GM21360 (cell line): Measurements from ENCODE around the gene COX7A1.
"Not testable (repeated sequence)": the region's sequence is repeated elsewhere in the genome, so short reads cannot be mapped to it uniquely, and the experiment has no call there.

Experiments used
- ATAC-seq: cut with Tn5 transposase; IDR thresholded peaks from one replicate; pipeline ENCODE4 v1.9.1; 2021; ENCODE audit warnings: mild to moderate bottlenecking, moderate library complexity; ENCODE audit not compliant: unreplicated experiment

COX7A1 gene

GRCh38 chr19:36142046-36142445 lies 10.2 kb downstream of the COX7A1 start:
- ATAC-seq: no peak

DNA sequence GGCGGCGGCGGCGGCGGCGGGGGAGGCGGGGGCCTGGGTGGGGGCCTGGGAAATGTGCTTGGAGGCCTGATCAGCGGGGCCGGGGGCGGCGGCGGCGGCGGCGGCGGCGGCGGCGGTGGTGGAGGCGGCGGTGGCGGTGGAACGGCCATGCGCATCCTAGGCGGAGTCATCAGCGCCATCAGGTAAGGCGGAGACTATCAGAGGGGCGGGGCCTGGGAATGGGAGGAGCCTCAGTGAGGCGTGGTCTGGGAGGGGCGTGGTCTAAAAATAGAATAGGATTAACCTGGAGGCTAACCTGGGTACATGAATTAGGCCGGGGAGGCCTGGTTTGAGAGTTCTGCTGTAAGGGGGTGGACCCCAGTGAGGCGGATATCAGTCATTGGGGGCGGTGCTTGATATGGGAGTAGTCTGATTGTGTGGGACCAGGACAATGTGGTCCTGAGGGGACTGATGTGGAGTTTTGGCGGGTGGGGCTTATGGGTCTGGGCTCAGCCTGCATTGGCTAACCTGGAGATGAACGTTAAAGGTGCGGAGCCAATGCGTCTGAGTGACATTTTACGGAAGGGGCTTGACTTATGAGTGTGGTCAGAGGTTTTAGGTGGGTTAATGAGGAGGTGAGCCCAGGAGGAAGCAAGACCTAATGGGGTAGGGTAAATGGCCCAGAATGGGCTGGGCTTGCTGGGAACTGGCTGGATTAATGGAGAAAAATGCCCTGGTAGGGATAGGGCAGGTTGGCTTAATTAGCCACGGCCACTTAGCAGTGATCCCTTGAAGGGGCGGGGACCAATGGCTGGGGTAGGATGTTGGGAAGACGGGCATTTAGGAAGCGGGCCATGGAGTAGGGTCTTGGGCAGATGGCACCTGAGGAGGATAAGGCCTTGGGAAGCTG lies 11.0 kb downstream of the COX7A1 start:
- peak; percentile 43 for ATAC-seq

DNA sequence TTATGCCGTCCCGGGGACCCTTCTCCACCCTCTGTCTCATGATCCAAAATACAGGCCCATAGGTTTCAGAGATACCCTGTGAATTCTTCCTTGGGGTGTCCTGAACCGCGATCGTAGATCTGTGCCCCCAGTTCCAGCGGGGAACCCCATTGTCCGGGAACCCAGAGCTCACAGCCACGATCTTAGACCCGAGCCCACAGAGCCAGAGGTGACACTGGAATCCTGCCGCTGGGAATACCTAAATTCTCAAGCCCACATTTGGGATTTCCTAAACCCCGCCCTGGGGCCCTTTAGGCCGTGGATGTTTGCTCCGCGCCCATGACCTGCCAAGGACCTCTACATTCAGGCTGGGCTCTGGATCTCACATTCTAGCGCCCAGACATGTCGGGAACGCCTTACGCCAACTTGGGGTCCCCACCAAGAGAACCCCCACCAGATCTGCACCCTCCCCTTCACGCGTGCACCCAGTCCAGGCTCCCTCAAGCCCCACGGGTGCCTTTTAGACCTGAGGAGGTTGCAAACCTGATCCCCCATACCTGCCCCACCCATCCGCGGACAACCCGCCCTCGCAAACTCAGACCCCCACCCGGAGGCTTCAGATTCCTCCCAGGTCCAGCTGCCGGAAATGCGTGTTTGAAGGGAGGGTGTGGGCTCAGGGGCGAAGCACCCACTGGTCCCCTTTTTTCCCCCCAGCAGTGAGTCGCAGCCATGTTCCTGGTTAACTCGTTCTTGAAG lies 11.8 kb downstream of the COX7A1 start:
- no peak for ATAC-seq

DNA sequence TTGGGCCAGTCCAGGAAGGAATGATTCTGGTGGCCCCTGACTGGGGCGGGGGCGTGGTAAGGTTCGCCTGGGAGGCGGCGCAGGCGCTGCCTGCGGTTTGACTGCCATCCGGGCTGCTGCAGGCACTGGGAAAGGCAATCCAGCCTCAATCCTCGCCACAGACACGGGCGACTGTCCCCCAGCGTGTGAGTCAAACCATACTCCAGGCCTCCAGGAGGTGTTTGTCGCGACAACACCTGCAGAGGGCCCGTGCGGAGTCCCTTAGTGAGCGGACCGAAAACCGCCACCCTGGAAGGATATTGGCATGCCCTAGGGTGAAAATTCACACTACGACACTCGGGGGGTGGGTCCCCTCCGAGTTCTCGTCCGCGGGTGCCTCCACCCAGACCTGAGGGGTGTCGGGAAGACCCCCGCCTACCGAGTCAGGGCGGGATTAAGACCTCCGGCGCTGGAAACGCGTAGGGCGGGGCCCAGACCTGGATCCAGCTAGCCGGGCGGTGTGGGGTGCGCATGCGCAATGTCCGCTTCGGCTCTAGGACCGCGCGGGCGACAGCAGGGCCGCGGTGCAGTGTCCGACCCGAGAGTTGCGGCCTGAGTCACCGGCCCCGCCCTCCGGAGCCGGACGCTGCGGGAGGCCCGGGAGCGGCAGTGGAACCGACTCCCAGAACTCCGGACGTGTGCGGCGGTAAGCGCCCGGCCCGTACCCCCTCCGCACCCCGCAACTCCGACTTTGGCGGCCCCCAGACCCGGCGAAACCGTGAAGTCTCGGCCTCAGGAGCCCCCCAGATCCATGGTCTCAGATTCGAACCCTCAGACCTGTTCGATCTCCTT lies 12.6 kb downstream of the COX7A1 start, which contains the start of gene CAPNS1:
Gene CAPNS1 (plus strand): TSS at position 594 of the 831 bp plus-strand sequence. CDS start 946 bp downstream, outside the sequence.
- peak; percentile 69 for ATAC-seq

GRCh38 chr19:36139120-36139472 lies 13.2 kb downstream of the COX7A1 start:
- no peak for ATAC-seq

DNA sequence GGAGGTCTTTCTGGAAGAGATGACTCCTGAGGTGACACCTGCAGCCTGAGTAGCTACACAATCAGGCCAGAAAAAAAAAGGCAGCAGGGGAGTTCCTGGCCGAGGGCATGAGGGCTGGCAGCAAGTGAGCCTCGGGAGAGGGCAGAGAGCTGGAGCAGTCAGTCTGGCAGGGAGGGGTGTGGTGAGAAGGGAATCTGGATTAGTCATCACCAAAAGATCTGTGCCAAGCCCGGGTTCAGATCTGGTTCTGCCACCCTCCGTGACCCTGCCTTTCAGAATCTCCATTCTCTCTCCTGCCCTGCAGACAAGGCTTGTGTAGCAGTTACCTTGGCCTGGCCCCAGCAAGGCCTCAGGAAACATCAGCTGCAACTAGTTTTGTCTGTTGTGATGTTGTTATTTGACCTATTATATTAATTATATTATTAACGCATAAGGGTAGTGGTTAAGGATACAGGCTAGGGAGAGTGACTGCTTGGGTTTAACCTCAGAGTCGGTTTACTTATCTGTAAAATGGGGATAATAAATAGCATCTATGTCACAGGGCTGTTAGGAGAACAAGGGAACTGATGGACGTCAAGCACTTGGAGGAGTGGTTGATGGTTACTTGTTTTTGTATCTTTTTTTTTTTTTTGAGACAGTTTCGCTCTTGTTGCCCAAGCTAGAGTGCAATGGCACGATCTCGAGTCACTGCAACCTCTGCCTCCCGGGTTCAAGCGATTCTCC lies 15.1 kb downstream of the COX7A1 start:
- ATAC-seq: no peak

DNA sequence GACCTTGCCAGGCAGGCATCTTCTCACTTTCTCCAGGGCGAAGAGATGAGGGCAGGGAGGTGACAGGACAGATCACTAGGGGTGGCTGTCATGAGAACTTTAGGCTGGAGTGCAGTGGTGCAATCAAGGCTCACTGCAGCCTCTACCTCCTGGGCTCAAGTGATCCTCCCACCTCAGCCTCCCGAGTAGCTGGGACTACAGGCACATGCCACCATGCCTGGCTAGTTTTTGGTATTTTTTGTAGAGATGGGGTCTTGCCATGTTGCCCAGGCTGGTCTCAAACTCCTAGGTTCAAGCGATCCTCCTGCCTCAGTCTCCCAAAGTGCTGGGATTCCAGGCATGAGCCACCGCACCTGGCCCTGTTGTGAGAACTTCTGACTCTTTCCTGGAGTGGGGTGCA lies 17.4 kb downstream of the COX7A1 start:
- ATAC-seq: not testable (repeated sequence)

DNA sequence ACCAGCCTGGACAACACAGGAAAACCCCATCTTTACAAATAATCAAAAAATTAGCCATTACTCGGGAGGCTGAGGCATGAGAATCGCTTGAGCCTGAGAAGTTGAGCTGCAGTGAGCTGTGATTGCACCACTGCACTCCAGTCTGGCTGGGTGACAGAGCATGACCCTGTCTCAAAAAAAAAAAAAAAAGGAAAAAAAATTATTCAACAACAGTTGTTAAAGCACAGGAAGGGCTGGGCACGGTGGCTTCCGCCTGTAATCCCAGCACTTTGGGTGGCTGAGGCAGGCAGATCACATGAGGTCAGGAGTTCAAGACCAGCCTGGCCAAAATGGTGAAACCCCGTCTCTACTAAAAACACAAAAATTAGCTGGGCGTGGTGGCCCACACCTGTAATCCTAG lies 21.0 kb downstream of the COX7A1 start:
- ATAC-seq: not testable (repeated sequence)

- ATAC-seq: no peak
These were observed 23.9 kb downstream of the COX7A1 start for GRCh38 chr19:36128392-36128736.

GRCh38 chr19:36125557-36125956 lies 26.7 kb downstream of the COX7A1 start:
- no peak for ATAC-seq

GRCh38 chr19:36121486-36122124 lies 30.6 kb downstream of the COX7A1 start:
- no peak for ATAC-seq

DNA sequence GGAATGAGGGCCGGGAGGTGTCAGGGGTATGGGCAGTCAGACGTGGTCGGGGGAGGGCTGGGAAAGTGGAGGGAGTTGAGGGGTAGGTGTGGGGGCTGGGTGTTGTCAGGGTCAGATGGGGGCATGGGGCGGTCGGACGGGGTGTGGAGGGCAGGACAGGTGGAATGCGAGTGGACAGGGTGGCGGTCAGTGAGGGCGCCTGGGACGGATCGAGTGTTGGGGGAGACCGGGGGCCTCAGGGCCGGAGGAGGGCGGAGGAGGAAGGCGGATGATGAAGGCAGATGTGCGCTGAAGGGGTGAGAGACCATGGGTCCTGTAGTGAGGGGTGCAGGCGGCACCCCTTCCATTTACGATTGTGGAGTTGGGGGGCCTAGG lies 31.3 kb downstream of the COX7A1 start:
- no peak for ATAC-seq

DNA sequence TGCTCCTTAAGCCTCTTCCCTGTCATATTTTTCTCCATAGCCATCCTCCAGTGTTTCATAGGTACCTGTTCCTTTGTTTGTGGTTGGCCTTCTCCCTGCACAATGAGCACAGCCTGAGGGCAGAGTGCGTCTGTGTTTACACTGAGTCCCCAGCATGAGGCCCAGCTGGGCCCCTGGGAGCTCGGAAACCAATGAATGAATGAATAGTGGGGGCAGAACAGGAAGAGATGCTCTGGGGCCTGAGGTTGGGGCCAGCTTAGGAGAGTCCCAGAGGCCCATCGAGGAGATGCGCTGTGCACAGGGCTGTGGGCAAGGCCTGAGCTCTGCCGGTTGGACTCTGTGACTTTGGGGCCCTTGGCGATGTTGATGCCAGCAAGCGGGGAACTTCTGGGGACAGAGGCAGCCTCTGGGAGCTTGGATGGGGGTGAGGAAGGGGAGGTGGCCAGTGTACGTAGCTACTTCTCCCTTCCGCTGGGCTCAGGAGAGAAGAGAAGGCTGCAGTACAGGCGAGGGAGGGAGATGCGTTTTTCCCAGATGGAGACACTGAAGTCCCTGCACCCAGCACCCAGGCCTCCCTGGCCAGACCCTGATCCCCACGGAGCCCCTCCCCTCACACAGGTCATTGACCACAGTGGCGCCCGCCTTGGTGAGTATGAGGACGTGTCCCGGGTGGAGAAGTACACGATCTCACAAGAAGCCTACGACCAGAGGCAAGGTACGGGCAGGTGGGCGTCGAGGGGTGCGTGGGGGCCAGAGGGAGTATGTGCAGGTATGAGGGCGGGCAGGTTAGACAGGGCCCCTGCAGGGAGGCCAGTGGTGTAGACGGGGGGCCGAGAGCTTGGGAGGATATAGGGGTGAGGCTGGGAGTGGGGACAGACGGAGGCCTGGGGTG lies 31.9 kb downstream of the COX7A1 start:
- no peak for ATAC-seq

GRCh38 chr19:36116344-36116637 lies 36.0 kb downstream of the COX7A1 start:
- ATAC-seq: no peak

- no peak for ATAC-seq
These were observed 36.5 kb downstream of the COX7A1 start, which contains the start of gene TBCB for GRCh38 chr19:36115453-36116343. Gene TBCB (plus strand): TSS chr19:36115468. CDS start chr19:36115561, 93 bp downstream.

DNA sequence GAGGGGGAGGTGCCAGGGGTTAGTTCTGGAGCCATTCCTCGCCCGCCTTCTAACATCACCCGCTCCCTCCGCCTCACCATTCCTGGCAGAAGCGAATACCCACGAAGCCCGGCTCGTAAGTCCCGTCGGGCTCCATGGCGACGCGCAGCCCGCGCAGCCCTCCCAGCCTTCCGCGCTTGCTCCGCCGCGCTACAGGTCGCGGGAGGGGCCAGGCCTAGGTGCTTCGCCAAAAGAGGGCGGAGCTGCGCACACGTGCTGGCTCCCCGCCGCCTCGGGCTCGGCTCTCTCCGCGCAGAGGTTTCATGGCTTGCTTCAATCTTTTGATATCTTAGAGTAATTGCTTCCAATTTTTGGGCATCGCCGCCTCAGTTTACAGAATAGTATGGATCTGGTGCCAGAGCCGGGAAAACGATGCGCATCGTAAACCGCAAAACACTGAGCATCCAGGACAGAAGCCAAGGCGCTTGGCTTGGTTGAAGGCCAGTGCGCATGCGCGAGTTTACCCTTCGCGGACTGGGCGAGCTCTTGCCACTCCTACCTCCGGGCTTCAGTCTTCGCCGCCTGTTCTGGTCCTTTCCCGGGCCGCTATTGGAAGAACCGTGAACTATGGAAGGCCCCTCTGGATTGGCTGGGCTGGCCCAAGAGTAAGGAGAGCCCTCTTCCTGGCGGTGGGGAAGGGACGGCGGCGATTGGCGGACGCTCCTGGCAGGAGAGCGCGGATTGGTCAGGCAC lies 37.4 kb downstream of the COX7A1 start, which contains the start of gene POLR2I:
Gene POLR2I (minus strand): TSS at position 155 of the 732 bp plus-strand sequence. CDS start 19 bp downstream, at position 136.
- ATAC-seq: peak; percentile 63
